ENCODE results near the gene IFI27L1. TPM values are rescaled to one million over a fixed set of nuclear protein-coding genes. Genes with fewer than 3 reads are reported as not detected.

Gene IFI27L1
- total RNA-seq, 1 experiment from 2014 or later: 14.7 TPM

DNA sequence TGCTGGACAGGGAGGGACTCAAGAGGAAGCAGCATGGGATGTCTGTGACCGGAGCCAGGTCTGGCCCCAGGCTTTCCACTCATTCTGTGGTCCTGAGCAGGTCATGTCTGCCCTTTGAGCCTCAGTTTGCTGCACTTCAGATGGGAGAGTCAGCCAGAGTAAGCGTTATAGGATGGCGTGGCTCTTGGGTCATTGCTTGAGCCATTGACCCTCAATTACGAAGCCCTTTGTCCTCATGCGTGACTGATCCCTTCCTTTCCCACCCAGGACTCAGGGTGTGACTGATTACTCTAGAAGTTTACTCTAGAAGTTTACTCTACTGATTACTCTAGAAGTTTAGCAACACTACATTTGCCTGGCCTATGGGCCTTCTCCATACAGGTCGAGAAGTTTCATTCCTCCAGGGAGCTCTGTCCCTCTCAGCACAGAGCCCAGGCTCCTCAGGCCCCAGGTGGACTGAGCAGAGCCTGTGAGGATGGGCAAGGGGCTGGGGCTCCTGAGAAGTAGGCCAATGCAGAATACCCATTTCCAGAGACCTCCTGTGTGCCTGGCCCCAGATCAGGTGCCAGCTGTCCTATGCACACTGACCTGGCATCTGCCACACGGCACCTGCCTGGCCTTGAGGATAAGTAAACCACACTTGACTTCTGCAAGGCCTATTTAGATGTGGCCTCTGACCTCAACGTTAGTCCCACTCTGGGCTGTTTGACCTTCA, 21.8 kb downstream of the IFI27L1 start:
- Histone ChIP-seq H3K4me1 (ENCODE audit: insufficient read depth, low read length, poor library complexity, severe bottlenecking) (no peaks in the 10 kb centered on the region), H3K27ac (ENCODE audit: low read depth, low read length, poor library complexity, severe bottlenecking) (no peak overlapping the region), H3K27me3 (replicated peaks; ENCODE audit: insufficient read depth, low read depth, low read length, poor library complexity) (no peaks in the 10 kb centered on the region), H3K36me3 (ENCODE audit: insufficient read depth, low read length, poor library complexity, severe bottlenecking) (no peaks in the 10 kb centered on the region), H3K9me3 (ENCODE audit: low read depth, low read length, poor library complexity, severe bottlenecking) (no peaks in the 10 kb centered on the region), H3K4me3 (ENCODE audit: low read depth, low read length, poor library complexity, severe bottlenecking) (no peak overlapping the region)
- TF ChIP-seq CTCF (conservative IDR thresholded peaks at IDR 0.05; ENCODE audit: low read depth, low read length) (no peak), EZH2 (IDR thresholded peaks at IDR 0.05; ENCODE audit: borderline replicate concordance, low read depth, low read length, poor library complexity, severe bottlenecking) (no peak)
- ChIA-PET POLR2A (ENCODE audit: low non-redundant PET) (no interaction called here), CTCF (no interaction called here)
- no peak for DNase-seq (ENCODE audit: low spot score)
- intact Hi-C loops (cut with micrococcal nuclease; ENCODE audit: unreplicated experiment): no loop called here
- no TSS peak for BruUV-seq (replicated peaks)

DNA sequence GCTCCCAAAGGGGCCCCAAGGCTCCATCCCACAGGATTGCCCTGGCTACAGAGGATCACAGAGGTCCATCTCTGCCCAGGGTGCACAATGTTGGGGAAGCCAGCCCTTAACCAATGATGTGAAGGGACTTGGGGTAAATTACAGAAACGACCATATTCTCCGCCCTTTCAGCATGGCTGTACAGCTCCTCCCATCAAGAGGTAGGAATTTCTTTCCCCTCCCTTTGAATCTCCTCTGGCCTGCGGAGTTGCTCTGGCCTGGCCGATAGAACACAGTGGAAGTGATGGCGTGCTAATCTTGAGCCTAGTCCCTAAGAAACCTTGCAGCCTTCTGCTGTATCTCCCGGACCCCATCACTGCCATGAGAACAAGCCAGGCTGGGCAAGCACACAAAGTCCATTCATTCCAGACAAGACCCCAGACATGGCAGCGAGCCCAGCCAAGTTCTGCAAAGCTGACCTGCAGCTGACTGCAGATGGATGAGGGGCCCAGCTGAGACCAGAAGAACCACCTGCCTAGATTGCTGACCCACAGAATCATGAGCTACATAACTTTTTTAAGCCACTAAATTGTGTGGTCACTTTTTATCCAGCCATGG, 22.5 kb downstream of the IFI27L1 start:
- Histone ChIP-seq H3K4me1 (ENCODE audit: insufficient read depth, low read length, poor library complexity, severe bottlenecking) (no peaks in the 10 kb centered on the region), H3K27ac (ENCODE audit: low read depth, low read length, poor library complexity, severe bottlenecking) (no peak overlapping the region), H3K4me3 (ENCODE audit: low read depth, low read length, poor library complexity, severe bottlenecking) (no peak overlapping the region), H3K27me3 (replicated peaks; ENCODE audit: insufficient read depth, low read depth, low read length, poor library complexity) (no peaks in the 10 kb centered on the region), H3K9me3 (ENCODE audit: low read depth, low read length, poor library complexity, severe bottlenecking) (no peaks in the 10 kb centered on the region), H3K36me3 (ENCODE audit: insufficient read depth, low read length, poor library complexity, severe bottlenecking) (no peaks in the 10 kb centered on the region)
- CTCF ChIA-PET: no interaction called here
- intact Hi-C loops (cut with micrococcal nuclease; ENCODE audit: unreplicated experiment): no loop called here
- POLR2A ChIA-PET (ENCODE audit: low non-redundant PET): no interaction called here
- DNase-seq (ENCODE audit: low spot score): no peak
- TF ChIP-seq EZH2 (IDR thresholded peaks at IDR 0.05; ENCODE audit: borderline replicate concordance, low read depth, low read length, poor library complexity, severe bottlenecking): no peak
- no peak for TF ChIP-seq CTCF (conservative IDR thresholded peaks at IDR 0.05; ENCODE audit: low read depth, low read length)
- BruUV-seq (replicated peaks): no TSS peak

- CTCF ChIA-PET: interaction anchor here (0.6 kb wide), 1 partner anchor 25 kb away, joined by 4 read pairs; no protein-coding TSS in a partner anchor
- TF ChIP-seq EZH2 (IDR thresholded peaks at IDR 0.05; ENCODE audit: borderline replicate concordance, low read depth, low read length, poor library complexity, severe bottlenecking): no peak
- TF ChIP-seq CTCF (conservative IDR thresholded peaks at IDR 0.05; ENCODE audit: low read depth, low read length): no peak
Measured at GRCh38 chr14:94104731-94105130, 23.6 kb downstream of the IFI27L1 start.

More at GRCh38 chr14:94104731-94105130, 23.6 kb downstream of the IFI27L1 start:
- Histone ChIP-seq H3K27ac (ENCODE audit: low read depth, low read length, poor library complexity, severe bottlenecking) (no peak overlapping the region), H3K36me3 (ENCODE audit: insufficient read depth, low read length, poor library complexity, severe bottlenecking) (no peaks in the 10 kb centered on the region), H3K27me3 (replicated peaks; ENCODE audit: insufficient read depth, low read depth, low read length, poor library complexity) (no peaks in the 10 kb centered on the region), H3K4me3 (ENCODE audit: low read depth, low read length, poor library complexity, severe bottlenecking) (no peak overlapping the region), H3K4me1 (ENCODE audit: insufficient read depth, low read length, poor library complexity, severe bottlenecking) (no peaks in the 10 kb centered on the region), H3K9me3 (ENCODE audit: low read depth, low read length, poor library complexity, severe bottlenecking) (no peaks in the 10 kb centered on the region)
- DNase-seq (ENCODE audit: low spot score): no peak
- BruUV-seq (replicated peaks): no TSS peak
- POLR2A ChIA-PET (ENCODE audit: low non-redundant PET): no interaction called here
- intact Hi-C loops (cut with micrococcal nuclease; ENCODE audit: unreplicated experiment): no loop called here

Measured in A673 (cell line).